Stimulated activated CD8-positive, alpha-beta memory T cell treated with anti-CD3 and anti-CD28 coated beads, Interleukin-7, amount 100 ng/mL, for 48 hours (primary cell): Measurements from ENCODE around the gene FRMD4A.

Experiments
- DNase-seq, 2 donors: peaks; one replicate each; pipeline ENCODE4 v3.0.0-alpha.2; 2020; ENCODE audit warnings: low read depth in 1 of 2; ENCODE audit errors: extremely low read depth in 1 of 2

FRMD4A gene

GRCh38 chr10:13893926-13894325, 436.8 kb downstream of the FRMD4A start:
- no peak for DNase-seq

GRCh38 chr10:13892871-13893270, 437.9 kb downstream of the FRMD4A start:
- DNase-seq = no peak

- DNase-seq = no peak
These were observed 438.7 kb downstream of the FRMD4A start for GRCh38 chr10:13892001-13892491.

GRCh38 chr10:13891128-13892000, 439.4 kb downstream of the FRMD4A start:
- DNase-seq = no peak

GRCh38 chr10:13890233-13891127, 440.2 kb downstream of the FRMD4A start:
- DNase-seq = no peak

GRCh38 chr10:13887761-13888160, 443.0 kb downstream of the FRMD4A start:
- DNase-seq = no peak

GRCh38 chr10:13885238-13885990, 445.3 kb downstream of the FRMD4A start:
- DNase-seq = no peak

GRCh38 chr10:13883636-13884444, 446.9 kb downstream of the FRMD4A start:
- DNase-seq = no peak

GRCh38 chr10:13882119-13882711, 448.5 kb downstream of the FRMD4A start:
- DNase-seq = no peak

- DNase-seq = no peak
These were observed 450.0 kb downstream of the FRMD4A start for GRCh38 chr10:13880760-13881159.

GRCh38 chr10:13877154-13877909, 453.4 kb downstream of the FRMD4A start:
- no peak for DNase-seq

- DNase-seq = no peak
These were observed 457.5 kb downstream of the FRMD4A start for GRCh38 chr10:13873196-13873595.

GRCh38 chr10:13872411-13872810, 458.3 kb downstream of the FRMD4A start:
- DNase-seq = no peak

GRCh38 chr10:13871776-13872175, 458.9 kb downstream of the FRMD4A start:
- DNase-seq = no peak

- no peak for DNase-seq
These were observed 459.7 kb downstream of the FRMD4A start for GRCh38 chr10:13871011-13871410.

GRCh38 chr10:13869295-13869664, 461.4 kb downstream of the FRMD4A start:
- DNase-seq = no peak

GRCh38 chr10:13868528-13869294, 462.0 kb downstream of the FRMD4A start:
- no peak for DNase-seq

- DNase-seq = no peak
These were observed 462.9 kb downstream of the FRMD4A start for GRCh38 chr10:13867822-13868221.
